Activated CD8-positive, alpha-beta memory T cell treated with anti-CD3 and anti-CD28 coated beads for 1 hour (primary cell): Measurements from ENCODE around the gene TROAP.
"Not testable (repeated sequence)": the region's sequence is repeated elsewhere in the genome, so short reads cannot be mapped to it uniquely, and the experiment has no call there.

Experiments
- DNase-seq, 2 donors: peaks; one replicate each; pipeline ENCODE4 v3.0.0-alpha.2; 2020; ENCODE audit warnings: low read depth in 1 of 2; ENCODE audit errors: extremely low read depth in 1 of 2

TROAP gene

GRCh38 chr12:49294804-49295081, 28.3 kb upstream of the TROAP start:
- DNase-seq, result no peak

DNA sequence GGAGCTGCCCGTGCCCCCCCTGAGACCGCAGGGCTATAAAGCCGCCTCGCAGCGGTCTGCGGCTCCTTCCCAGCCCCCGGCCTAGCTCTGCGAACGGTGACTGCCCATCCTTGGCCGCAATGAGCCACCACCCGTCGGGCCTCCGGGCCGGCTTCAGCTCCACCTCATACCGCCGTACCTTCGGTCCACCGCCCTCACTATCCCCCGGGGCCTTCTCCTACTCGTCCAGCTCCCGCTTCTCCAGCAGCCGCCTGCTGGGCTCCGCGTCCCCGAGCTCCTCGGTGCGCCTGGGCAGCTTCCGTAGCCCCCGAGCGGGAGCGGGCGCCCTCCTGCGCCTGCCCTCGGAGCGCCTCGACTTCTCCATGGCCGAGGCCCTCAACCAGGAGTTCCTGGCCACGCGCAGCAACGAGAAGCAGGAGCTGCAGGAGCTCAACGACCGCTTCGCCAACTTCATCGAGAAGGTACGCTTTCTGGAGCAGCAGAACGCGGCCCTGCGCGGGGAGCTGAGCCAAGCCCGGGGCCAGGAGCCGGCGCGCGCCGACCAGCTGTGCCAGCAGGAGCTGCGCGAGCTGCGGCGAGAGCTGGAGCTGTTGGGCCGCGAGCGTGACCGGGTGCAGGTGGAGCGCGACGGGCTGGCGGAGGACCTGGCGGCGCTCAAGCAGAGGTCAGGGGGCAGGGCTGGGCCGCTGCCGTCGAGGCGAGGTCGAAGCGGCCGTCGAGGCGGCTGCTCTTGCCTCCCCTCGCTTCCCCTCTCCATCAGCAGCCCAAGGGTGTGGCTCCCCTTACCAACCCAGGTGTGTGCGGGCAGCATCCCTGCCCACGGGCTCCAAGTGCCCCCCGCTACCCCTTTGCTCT, 27.7 kb upstream of the TROAP start, which contains the start of gene PRPH:
Gene PRPH, plus strand, starts transcription at position 66 of the 855 bp plus-strand sequence. Its CDS starts 54 bp downstream, at position 120.
- DNase-seq, result no peak

DNA sequence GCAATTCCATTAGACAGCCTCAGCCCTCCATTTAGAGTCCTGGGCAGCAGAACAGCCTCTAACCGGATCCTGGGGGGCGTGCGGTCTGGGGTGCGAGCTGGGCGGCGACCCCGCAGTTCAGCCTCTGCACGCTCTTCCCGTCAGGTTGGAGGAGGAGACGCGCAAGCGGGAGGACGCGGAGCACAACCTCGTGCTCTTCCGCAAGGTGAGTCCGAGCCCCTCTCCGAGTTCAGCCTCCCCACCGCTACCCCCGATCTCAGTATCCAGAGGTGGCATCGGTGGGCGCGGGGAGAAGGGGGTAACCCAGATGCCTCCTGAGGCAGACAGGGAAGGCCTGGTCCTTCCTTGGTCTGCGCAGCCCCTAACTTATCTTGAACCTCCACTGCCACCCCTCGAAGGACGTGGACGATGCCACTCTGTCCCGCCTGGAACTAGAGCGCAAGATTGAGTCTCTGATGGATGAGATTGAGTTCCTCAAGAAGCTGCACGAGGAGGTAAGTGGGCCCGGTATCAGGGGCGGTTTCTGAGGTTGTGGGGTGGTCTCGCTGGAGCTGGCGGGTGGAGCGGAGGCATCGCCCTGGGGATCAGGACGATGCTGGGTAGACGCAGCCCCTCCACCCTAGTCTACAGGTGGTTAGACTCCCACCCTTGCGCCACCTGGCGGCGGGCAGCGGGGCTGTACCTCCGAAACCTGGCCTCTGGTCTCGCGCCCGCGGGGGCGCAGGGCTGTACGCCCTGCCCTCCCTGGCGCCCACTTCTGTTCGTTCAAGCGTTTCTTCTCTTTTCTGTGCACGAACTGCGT, 26.8 kb upstream of the TROAP start:
- peak in 1 of 2 donors; percentile 53 for DNase-seq

DNA sequence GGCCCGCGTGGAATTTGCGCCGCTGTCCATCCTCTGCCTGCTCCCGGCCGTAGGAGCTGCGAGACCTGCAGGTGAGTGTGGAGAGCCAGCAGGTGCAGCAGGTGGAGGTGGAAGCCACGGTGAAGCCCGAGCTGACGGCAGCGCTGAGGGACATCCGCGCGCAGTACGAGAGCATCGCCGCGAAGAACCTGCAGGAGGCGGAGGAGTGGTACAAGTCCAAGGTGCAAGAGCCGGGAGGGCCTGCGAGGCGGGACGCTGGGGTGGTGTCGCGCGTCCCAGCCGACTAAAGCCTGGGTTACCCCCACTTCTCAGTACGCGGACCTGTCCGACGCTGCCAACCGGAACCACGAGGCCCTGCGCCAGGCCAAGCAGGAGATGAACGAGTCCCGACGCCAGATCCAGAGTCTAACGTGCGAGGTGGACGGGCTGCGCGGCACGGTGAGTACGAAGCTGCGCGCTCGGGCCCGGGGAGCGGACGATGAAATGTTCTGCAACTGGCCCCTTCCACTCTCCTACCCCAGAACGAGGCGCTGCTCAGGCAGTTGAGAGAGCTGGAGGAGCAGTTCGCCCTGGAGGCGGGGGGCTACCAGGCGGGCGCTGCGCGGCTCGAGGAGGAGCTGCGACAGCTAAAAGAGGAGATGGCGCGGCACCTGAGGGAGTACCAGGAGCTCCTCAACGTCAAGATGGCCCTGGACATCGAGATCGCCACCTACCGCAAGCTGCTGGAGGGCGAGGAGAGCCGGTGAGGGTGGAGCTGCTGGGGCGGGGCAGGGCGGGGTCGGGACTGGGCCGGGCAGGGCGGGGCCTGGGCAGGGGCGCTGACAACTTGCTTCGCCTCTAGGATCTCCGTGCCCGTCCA, 26.0 kb upstream of the TROAP start:
- DNase-seq, result no peak

DNA sequence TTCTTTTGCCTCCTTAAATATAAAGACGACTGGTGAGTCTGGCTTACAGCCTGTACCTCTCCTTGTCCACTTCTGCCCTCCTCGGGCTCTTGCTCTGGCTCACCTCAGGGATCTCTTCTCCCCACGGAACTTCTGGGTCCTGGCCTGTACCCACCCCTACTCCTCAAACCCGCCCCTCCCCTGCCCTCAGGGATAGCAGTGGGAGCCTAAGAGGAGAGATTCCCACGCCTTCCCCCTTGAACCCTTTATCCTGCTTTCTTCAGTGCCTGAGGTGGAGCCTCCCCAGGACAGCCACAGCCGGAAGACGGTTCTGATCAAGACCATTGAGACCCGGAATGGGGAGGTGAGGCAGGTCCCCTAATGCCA, 25.4 kb upstream of the TROAP start:
- DNase-seq, result no peak

GRCh38 chr12:49298160-49298559, 24.9 kb upstream of the TROAP start:
- no peak for DNase-seq

DNA sequence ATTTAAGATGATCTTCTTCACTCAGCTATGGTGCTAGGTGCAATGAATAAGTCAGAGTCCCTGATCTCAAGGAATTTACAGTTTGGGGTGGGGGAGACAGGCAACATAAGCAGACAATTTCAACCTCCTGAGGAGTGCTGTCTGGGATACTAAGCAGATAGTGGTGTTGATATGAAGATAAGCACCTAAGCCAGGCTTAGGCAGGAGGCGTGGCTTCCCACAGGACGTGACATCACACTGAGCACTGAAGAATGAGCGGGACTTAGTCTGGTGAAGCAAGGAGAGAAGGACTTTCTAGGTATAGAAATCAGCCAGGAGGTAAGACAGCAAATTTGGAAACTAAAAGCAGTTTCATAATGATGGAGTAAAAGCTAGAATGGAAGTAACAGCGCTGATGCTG, 21.3 kb upstream of the TROAP start:
- DNase-seq, result no peak

DNA sequence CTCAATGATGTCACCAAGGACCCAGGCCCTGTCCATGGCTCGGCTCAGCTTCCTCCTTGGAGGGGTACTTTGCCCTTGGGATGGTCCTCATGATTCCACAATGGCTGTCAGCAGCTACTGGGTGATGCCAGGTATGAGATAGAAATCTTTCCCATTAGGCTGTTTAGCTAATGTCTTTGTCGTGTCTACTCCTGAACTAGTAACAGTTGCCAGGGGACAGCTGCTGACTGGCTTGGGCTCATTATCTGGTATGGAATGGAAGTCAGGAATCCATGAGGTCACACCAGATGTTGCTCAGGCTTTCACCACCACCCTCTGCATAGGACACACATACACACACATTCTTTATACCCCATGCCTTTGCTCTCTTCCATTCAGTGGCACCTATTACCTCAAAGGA, 18.9 kb upstream of the TROAP start:
- no peak for DNase-seq

DNA sequence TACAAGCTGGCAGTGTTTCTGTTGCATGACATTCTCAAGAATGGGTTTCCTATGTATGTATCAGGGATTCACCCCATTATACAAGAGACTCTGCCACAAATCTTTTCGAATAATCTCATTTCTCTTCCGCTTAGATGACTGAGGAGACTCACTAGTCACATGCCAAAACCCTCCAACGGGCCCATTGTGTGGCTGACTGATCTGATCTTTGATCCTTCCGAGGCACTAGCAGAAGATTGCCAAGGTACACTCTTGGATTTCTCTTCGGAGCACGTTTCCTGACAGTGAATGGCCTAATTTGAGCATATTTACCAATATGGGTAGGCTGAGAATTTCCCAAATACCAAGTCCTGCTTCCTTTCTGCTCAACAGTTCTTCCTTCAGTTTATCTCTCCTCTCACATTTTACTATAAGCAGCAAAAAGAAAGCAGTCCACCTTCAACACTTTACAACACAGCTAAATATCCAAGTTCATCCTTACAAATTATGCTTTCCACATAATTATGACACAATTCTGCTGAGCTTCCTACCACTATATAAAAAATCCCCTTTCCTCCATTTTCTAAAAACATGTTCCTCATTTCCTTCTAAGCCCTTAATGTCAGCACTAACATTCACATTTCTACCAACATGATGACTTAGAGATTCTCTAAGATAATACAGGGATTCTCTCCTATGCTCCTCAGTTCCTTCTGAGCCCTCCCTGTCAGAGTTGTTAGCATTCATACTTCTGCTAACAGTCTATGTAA, 17.1 kb upstream of the TROAP start:
- no peak for DNase-seq

- DNase-seq, result no peak
These were observed 13.7 kb upstream of the TROAP start for GRCh38 chr12:49309386-49309785.

DNA sequence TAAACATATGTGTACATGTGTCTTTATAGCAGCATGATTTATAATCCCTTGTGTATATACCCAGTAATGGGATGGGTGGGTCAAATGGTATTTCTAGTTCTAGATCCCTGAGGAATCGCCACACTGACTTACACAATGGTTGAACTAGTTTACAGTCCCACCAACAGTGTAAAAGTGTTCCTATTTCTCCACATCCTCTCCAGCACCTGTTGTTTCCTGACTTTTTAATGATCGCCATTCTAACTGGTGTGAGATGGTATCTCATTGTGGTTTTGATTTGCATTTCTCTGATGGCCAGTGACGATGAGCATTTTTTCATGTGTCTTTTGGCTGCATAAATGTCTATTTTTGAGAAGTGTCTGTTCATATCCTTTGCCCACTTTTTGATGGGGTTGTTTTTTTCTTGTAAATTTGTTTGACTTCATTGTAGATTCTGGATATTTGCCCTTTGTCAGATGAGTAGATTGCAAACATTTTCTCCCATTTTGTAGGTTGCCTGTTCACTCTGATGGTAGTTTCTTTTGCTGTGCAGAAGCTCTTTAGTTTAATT, 12.5 kb upstream of the TROAP start:
- not testable (repeated sequence) for DNase-seq

DNA sequence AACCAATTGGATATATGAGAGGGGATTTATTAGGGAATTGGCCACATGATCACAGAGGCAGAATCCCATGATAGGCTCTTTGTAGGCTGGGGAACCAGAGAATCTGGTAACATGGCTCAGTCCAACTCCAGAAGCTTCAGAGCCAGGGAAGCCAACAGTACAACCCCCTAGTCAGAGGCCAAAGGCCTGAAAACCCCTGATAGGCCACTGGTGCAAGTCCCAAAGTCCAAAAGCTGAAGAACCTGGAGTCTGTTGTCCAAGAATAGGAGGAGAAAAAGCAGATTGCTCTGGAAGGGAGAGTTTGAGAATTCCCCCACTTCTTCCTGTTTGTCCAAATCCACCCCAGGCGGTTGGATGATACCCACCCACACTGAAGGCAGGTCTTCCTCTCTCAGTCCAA, 8.2 kb upstream of the TROAP start:
- DNase-seq, result no peak

DNA sequence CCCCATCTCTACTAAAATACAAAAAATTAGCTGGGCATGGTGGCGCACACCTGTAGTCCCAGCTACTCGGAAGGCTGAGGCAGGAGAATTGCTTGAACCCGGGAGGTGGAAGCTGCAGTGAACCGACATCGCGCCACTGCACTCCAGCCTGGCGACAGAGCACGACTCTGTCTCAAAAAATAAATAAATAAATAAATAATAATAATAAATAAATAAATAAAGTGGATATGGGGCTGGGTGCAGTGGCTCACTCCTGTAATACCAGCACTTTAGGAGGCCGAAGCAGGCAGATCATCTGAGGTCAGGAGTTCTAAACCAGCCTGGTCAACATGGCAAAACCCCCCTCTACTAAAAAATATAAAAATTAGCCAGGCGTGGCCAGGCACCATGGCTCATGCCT, 5.9 kb upstream of the TROAP start:
- not testable (repeated sequence) for DNase-seq

GRCh38 chr12:49320411-49321103, 2.5 kb upstream of the TROAP start:
- DNase-seq, result not testable (repeated sequence)

DNA sequence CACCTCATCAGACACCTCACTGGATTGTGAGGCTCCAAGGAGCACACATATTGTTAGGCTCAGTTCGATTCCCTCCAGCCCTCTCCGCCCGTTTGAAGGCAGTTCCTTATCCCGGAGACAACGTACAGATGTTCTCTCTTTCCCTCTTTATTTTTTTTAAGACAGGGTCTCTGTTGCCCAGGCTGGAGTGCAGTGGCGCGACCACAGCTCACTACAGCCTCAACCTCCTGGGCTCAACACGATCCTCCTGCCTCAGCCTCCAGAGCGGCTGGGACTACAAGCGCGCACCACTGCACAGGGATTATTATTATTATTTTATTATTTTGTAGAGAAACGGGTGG, 718 bp upstream of the TROAP start:
- DNase-seq, result no peak

GRCh38 chr12:49323524-49324097, 556 bp downstream of the TROAP start:
- no peak for DNase-seq

- no peak for DNase-seq
These were observed 2.6 kb downstream of the TROAP start for GRCh38 chr12:49325606-49326005.

- no peak for DNase-seq
These were observed 4.3 kb downstream of the TROAP start for GRCh38 chr12:49327368-49327767.

DNA sequence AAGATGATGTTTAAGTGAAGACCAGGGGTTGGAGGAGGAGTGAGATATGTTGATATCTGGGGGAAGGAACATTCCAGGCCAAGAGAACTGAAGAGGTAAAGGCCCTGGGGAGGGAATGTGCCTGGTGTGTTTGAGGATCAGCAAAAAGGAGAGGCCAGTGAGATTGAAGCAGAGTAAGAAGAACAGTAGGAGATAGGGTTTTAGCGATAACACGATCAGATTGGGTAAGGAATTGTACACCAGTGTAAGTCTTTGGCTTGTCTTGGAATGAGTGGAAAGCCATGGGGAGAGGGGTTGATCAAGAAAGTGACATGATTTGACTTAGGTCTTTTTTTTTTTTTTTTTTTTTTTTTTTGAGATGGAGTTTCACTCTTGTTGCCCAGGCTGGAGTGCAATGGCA, 4.8 kb downstream of the TROAP start:
- DNase-seq, result no peak

- no peak for DNase-seq
These were observed 5.8 kb downstream of the TROAP start for GRCh38 chr12:49328816-49329215.
